ENCODE measurements around the gene HS1BP3.

DNA sequence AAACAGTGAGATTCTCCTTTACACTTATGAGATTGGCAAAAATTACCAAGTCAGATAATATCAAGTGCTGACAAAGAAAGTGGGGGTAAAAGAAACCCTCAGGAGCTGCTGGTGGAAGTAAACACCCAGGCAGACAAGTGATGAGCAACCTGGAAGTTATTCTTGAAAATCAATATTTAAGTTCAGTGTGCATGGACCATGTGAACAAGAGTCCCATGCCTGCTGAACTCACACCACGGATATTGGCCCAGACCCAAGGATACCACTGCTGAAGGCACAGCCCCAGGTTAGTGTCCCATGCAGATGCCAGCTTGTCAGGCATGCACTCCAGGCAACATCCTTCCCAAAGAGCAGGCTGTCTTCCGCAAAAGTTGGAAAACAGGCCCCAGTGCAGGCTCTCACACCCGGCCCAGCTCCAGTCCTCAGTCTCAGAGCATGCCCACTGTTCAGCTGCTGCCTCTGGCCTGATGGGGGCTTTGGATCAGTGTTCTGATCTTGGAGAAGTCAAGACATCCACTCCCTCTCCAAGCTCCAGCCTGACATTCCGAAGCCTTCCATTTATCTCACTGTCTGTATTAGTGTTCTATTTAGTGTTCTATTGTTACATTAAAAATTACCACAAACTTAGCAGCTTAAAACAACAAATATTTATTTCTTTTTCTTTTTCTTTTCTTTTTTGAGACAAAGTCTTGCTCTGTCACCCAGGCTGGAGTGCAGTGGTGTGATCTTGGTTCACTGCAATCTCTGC lies 70.0 kb downstream of the HS1BP3 start:
- TF ChIP-seq, protein P1, sequence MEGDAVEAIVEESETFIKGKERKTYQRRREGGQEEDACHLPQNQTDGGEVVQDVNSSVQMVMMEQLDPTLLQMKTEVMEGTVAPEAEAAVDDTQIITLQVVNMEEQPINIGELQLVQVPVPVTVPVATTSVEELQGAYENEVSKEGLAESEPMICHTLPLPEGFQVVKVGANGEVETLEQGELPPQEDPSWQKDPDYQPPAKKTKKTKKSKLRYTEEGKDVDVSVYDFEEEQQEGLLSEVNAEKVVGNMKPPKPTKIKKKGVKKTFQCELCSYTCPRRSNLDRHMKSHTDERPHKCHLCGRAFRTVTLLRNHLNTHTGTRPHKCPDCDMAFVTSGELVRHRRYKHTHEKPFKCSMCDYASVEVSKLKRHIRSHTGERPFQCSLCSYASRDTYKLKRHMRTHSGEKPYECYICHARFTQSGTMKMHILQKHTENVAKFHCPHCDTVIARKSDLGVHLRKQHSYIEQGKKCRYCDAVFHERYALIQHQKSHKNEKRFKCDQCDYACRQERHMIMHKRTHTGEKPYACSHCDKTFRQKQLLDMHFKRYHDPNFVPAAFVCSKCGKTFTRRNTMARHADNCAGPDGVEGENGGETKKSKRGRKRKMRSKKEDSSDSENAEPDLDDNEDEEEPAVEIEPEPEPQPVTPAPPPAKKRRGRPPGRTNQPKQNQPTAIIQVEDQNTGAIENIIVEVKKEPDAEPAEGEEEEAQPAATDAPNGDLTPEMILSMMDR (IDR thresholded peaks at IDR 0.05; ENCODE audit: low read depth, low read length): no peak
- TF ChIP-seq POLR2A (IDR thresholded peaks at IDR 0.05; ENCODE audit: extremely low read depth, insufficient read length): no peak
- no peak for TF ChIP-seq MAX (IDR thresholded peaks at IDR 0.05; ENCODE audit: low read depth, low read length)
- no peak for TF ChIP-seq MYC (IDR thresholded peaks at IDR 0.05; ENCODE audit: low read depth, low read length)

All from NB4 (cell line).